Ishikawa (cell line): ENCODE data around the gene PFDN5.

ENCODE experiments used
- CEBPB ChIP-seq: IDR thresholded peaks from 2 replicates; pipeline ENCODE4 v1.6.1; 2012
- CREB1 ChIP-seq: IDR thresholded peaks from 2 replicates; pipeline ENCODE4 v1.6.1; 2012; ENCODE audit warnings: low read depth
- EGR1 ChIP-seq: IDR thresholded peaks from 2 replicates; pipeline ENCODE4 v1.6.1; 2012
- EP300 ChIP-seq: IDR thresholded peaks from 2 replicates; pipeline ENCODE4 v1.6.1; 2012; ENCODE audit warnings: borderline replicate concordance
- FOXM1 ChIP-seq: IDR thresholded peaks from 2 replicates; pipeline ENCODE4 v1.6.1; 2012; ENCODE audit warnings: low read depth, borderline replicate concordance
- NFIC ChIP-seq: IDR thresholded peaks from 2 replicates; pipeline ENCODE4 v1.6.1; 2012
- RAD21 ChIP-seq: IDR thresholded peaks from 2 replicates; pipeline ENCODE4 v1.6.1; 2012; ENCODE audit warnings: low read depth
- TAF1 ChIP-seq: IDR thresholded peaks from 2 replicates; pipeline ENCODE4 v1.6.1; 2012; ENCODE audit warnings: low read depth, mild to moderate bottlenecking
- TCF12 ChIP-seq: IDR thresholded peaks from 2 replicates; pipeline ENCODE4 v1.6.1; 2012; ENCODE audit warnings: low read depth
- TEAD4 ChIP-seq: IDR thresholded peaks from 2 replicates; pipeline ENCODE4 v1.6.1; 2012
- YY1 ChIP-seq: IDR thresholded peaks from 2 replicates; pipeline ENCODE4 v1.6.1; 2012; ENCODE audit warnings: low read depth
- ZBTB7A ChIP-seq: IDR thresholded peaks from 2 replicates; pipeline ENCODE4 v1.6.1; 2012; ENCODE audit warnings: low read depth
- TF ChIP-seq, protein P1 (sequence below): IDR thresholded peaks from 2 replicates; pipeline ENCODE4 v1.6.1; 2012
- TF ChIP-seq, protein P2 (sequence below): IDR thresholded peaks from 2 replicates; pipeline ENCODE4 v1.6.1; 2012
- TF ChIP-seq, protein P3 (sequence below): IDR thresholded peaks from 2 replicates; pipeline ENCODE4 v1.6.1; 2012; ENCODE audit warnings: low read depth, mild to moderate bottlenecking

Gene PFDN5

DNA sequence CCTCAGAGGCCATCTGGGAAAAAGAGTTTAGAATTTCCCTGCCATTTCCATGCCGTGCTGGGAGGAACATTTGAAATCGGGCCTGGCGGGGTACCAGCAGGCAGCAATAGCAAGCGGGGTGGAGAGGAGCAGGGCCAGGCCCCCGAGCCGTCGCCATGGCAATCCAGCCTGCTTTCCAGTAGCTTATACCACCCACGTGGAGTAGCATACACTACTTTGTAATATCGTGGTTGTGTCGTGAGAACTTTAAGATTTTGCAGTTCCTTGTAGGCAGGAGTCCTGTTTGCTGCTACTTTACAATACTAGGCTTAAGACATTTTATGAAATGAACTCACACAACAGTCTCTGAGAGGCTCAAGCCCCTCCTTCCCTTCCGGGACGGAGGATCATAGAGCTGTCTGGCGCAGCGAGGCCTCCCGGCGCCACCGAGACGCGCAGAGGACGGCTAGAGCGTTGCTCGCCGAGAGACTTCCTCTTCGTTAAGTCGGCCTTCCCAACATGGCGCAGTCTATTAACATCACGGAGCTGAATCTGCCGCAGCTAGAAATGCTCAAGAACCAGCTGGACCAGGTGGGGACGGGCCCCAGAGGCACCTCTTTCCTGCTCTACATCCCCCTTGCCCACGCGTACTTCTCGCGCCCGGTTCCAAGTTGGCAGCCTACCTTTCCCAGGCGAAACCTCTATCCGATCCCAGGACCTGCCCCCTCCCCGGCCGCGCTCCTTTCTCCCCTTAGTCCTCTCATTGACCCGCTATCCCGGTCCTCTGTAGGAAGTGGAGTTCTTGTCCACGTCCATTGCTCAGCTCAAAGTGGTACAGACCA, at the start of gene PFDN5:
Gene PFDN5 (plus strand): TSS at position 473 of the 821 bp plus-strand sequence. CDS start 26 bp downstream, at position 499.
- no peak for TF ChIP-seq CREB1
- peak; percentile 20 for TF ChIP-seq NFIC
- TF ChIP-seq YY1, result peak; percentile 97
- peak; percentile 17; the same call in 1 of the 2 replicates for TF ChIP-seq RAD21
- TF ChIP-seq, protein P1, sequence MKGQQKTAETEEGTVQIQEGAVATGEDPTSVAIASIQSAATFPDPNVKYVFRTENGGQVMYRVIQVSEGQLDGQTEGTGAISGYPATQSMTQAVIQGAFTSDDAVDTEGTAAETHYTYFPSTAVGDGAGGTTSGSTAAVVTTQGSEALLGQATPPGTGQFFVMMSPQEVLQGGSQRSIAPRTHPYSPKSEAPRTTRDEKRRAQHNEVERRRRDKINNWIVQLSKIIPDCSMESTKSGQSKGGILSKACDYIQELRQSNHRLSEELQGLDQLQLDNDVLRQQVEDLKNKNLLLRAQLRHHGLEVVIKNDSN, result 0 out of 2 replicates have a peak, but pooled peaks have one; percentile 2
- TF ChIP-seq CEBPB, result no peak
- TF ChIP-seq TCF12, result peak; percentile 66; the same call in 1 of the 2 replicates
- no peak for TF ChIP-seq ZBTB7A
- TF ChIP-seq, protein P2, sequence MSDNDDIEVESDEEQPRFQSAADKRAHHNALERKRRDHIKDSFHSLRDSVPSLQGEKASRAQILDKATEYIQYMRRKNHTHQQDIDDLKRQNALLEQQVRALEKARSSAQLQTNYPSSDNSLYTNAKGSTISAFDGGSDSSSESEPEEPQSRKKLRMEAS, result peak; percentile 89
- TF ChIP-seq FOXM1, result no peak
- TF ChIP-seq TEAD4, result peak; percentile 5; the same call in 1 of the 2 replicates
- peak; percentile 100 for TF ChIP-seq TAF1
- TF ChIP-seq EP300, result peak; percentile 24; the same call in 1 of the 2 replicates
- TF ChIP-seq EGR1, result peak; percentile 9; the same call in 1 of the 2 replicates
- TF ChIP-seq, protein P3, sequence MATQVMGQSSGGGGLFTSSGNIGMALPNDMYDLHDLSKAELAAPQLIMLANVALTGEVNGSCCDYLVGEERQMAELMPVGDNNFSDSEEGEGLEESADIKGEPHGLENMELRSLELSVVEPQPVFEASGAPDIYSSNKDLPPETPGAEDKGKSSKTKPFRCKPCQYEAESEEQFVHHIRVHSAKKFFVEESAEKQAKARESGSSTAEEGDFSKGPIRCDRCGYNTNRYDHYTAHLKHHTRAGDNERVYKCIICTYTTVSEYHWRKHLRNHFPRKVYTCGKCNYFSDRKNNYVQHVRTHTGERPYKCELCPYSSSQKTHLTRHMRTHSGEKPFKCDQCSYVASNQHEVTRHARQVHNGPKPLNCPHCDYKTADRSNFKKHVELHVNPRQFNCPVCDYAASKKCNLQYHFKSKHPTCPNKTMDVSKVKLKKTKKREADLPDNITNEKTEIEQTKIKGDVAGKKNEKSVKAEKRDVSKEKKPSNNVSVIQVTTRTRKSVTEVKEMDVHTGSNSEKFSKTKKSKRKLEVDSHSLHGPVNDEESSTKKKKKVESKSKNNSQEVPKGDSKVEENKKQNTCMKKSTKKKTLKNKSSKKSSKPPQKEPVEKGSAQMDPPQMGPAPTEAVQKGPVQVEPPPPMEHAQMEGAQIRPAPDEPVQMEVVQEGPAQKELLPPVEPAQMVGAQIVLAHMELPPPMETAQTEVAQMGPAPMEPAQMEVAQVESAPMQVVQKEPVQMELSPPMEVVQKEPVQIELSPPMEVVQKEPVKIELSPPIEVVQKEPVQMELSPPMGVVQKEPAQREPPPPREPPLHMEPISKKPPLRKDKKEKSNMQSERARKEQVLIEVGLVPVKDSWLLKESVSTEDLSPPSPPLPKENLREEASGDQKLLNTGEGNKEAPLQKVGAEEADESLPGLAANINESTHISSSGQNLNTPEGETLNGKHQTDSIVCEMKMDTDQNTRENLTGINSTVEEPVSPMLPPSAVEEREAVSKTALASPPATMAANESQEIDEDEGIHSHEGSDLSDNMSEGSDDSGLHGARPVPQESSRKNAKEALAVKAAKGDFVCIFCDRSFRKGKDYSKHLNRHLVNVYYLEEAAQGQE, result 0 out of 2 replicates have a peak, but pooled peaks have one; percentile 26

DNA sequence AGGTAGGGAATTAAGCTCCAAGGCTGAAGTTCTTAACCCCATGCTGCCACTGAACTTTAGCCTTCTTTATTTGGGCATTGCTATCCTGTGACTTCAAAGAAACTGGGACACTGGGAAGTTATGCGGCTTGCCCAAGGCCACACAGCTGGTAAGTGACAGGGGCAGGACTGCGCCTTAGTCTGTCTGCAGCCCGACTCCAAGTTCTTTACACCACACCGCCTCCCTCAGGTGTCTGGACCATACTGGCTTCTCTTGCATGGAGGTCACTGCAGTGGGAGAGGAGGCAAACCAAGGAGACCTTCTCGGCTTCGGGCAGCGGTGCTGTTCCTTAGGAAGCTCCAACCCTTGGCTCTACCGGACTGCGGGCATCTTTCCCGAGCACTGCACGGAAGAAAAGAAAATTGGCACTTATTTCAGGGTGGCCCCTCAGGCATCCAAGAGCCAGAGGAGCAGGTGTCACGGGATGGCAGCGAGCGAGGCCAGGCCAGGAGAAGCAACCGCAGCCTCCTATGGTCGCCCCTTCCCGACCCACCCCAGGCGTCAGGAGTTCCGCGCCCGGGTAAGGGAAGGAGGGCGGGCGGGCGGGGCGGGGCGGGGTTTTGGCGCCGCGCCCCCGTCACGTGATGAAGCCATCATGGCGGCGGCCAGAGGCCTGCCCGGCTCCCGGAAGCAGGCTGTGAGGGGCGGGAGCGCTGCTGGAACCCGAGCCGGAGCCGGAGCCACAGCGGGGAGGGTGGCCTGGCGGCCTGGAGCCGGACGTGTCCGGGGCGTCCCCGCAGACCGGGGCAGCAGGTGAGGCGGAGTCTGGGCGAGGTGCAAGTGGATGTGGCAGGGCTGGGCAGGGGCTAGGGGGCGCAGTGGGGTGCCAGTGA, 43.6 kb upstream of the PFDN5 start:
- TF ChIP-seq ZBTB7A (peak; percentile 80; the same call in 1 of the 2 replicates), TEAD4 (peak; percentile 26; the same call in 1 of the 2 replicates), CEBPB (no peak), NFIC (peak; percentile 58; the same call in 1 of the 2 replicates), TCF12 (peak; percentile 11; the same call in 1 of the 2 replicates), EP300 (no peak), FOXM1 (no peak; the same call in 1 of the 2 replicates), YY1 (peak; percentile 95), TAF1 (peak; percentile 77), EGR1 (no peak; the same call in 1 of the 2 replicates), RAD21 (peak; percentile 76), CREB1 (no peak)
- TF ChIP-seq, protein P3, result no peak
- TF ChIP-seq, protein P1, result peak; percentile 95
- TF ChIP-seq, protein P2, result 0 out of 2 replicates have a peak, but pooled peaks have one; percentile 18

DNA sequence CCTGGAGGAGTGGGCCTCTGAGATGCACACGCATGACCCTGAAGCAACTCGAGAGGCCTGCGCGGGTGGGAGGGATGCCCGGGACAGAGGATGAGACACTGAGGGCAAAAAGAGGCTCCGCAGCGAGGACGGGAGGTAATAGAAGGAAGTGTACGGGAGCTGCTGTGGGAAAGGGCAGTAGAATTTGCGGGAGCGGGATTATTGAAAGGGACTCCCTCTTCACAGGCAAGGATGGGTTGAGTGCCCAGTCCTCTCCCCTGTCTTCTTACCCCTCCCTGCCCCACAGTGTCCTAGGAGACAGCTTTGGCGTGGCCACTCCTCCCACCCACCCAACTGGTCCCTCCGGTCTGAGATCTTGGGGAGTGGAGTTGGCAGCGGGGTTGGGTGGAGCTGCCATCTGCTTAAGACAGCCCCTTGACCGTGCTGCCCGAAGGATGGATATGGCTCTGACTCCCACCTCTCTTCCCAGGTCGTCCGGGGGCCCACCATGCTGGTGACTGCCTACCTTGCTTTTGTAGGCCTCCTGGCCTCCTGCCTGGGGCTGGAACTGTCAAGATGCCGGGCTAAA, 42.9 kb upstream of the PFDN5 start:
- peak; percentile 14; the same call in 1 of the 2 replicates for TF ChIP-seq TCF12
- TF ChIP-seq TAF1, result no peak
- TF ChIP-seq, protein P2, result peak; percentile 16; the same call in 1 of the 2 replicates
- no peak for TF ChIP-seq TEAD4
- peak; percentile 26; the same call in 1 of the 2 replicates for TF ChIP-seq EGR1
- TF ChIP-seq NFIC, result peak; percentile 55
- no peak for TF ChIP-seq RAD21
- no peak for TF ChIP-seq ZBTB7A
- peak; percentile 20; the same call in 1 of the 2 replicates for TF ChIP-seq YY1
- no peak; the same call in 1 of the 2 replicates for TF ChIP-seq FOXM1
- no peak for TF ChIP-seq CREB1
- TF ChIP-seq EP300, result peak; percentile 34; the same call in 1 of the 2 replicates
- no peak for TF ChIP-seq CEBPB
- TF ChIP-seq, protein P1, result no peak
- TF ChIP-seq, protein P3, result no peak
